G401 (cell line): Measurements from ENCODE around the gene SLC39A11. TPM values are rescaled to one million over a fixed set of nuclear protein-coding genes. Genes with fewer than 3 reads are reported as not detected.
"Not testable (repeated sequence)": the region's sequence is repeated elsewhere in the genome, so short reads cannot be mapped to it uniquely, and the experiment has no call there.

ENCODE experiments used
- DNase-seq: peaks from one replicate; pipeline ENCODE4 v3.0.0-alpha.2; 2015; ENCODE audit warnings: low spot score
- in situ Hi-C: cut with HindIII; loops from 2 replicates; pipeline ENCODE4 v1.10.0; 2016; ENCODE audit warnings: low sequenced_read_pairs, mixed read lengths
- total RNA-seq: library from RNA; depleted of rRNA; stranded (reverse); fragments of >200 nt; shearing (Covaris generic); gene quantifications from 2 replicates; pipeline ENCODE4 v1.2.3, GENCODE V29; 2014

The SLC39A11 gene
- total RNA-seq, 1 experiment from 2014 or later: 4.1 TPM

GRCh38 chr17:72920513-72920912 is 172.0 kb downstream of the SLC39A11 start:
- DNase-seq: no peak
- in situ Hi-C loops: no loop called here

- no peak for DNase-seq
- in situ Hi-C loops: no loop called here
Observed at GRCh38 chr17:72916991-72917390, 175.5 kb downstream of the SLC39A11 start.

- DNase-seq: peak; percentile 52
- in situ Hi-C loops: no loop called here
Observed at GRCh38 chr17:72915625-72916081, 176.8 kb downstream of the SLC39A11 start.

DNA sequence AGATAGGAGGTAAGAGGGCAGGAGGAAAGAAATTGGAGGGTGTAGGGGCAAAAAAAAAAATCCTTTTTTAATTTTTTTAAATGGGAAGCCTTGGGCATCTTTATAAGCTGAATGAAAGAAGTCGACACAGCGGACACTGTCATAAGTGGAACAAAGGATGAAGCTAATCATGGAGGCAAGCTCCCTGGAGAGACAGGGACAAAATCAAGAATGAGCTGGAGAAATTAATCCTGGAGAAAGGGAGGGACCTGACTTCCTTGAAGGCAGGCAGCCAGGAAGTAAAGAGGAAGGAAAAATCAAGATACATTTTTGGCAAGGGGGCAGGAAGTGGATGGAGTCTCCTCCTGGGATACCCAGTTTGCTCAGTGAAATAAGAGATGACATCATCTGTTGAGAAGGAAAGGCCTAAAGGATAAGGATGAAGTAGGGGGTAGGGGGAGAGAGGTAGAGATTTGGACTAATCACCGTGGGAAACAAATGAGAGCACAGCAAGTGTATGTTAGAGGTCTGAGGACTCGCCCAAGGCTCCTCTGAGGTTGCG is 179.3 kb downstream of the SLC39A11 start:
- DNase-seq: no peak
- in situ Hi-C loops: no loop called here

DNA sequence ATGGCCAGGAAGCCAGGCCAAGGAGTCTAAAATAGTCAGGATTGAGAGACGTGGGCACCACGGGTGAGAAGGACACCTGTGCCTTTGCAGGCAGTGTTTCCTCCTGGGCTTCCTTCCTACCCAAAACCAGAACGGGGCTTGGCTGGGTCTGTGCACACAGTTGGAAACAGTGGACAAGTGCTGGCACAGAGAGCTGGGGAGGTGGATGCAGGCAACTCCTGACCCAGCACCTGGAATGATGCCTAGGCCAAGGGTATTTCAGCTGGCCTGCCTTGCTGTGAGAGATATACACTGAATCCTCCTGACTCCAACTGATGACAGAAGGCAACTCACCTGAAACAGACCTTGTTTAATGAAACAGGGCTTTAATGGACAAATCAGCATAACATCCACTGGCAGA is 186.2 kb downstream of the SLC39A11 start:
- in situ Hi-C loops: no loop called here
- peak; percentile 87 for DNase-seq

- in situ Hi-C loops: no loop called here
- no peak for DNase-seq
Observed at GRCh38 chr17:72903522-72903921, 189.0 kb downstream of the SLC39A11 start.

GRCh38 chr17:72901657-72902056 is 190.8 kb downstream of the SLC39A11 start:
- no peak for DNase-seq
- in situ Hi-C loops: no loop called here

- in situ Hi-C loops: no loop called here
Observed at GRCh38 chr17:72901083-72901482, 191.4 kb downstream of the SLC39A11 start.

GRCh38 chr17:72900654-72900971 is 191.9 kb downstream of the SLC39A11 start:
- in situ Hi-C loops: no loop called here
- DNase-seq: no peak

More at GRCh38 chr17:72901083-72901482, 191.4 kb downstream of the SLC39A11 start:
- no peak for DNase-seq

- in situ Hi-C loops: no loop called here
Observed at GRCh38 chr17:72898725-72899124, 193.8 kb downstream of the SLC39A11 start.

DNA sequence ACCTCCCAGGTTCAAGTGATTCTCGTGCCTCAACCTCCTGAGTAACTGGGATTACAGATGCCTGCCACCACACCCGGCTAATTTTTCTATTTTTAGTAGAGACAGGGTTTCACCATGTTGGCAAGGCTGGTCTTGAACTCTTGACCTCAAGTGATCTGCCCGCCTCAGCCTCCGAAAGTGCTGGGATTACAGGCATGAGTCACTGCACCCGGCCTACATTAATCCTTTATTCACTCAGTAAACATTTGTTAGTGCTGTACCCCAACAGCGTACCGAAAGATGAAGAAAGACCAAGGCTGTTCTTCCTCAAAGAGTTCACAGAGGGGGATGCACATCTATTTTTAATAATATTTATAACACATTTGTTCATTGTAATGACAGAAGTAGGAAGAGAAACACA is 196.2 kb downstream of the SLC39A11 start:
- DNase-seq, in situ Hi-C loops: not testable (repeated sequence)

More at GRCh38 chr17:72898725-72899124, 193.8 kb downstream of the SLC39A11 start:
- DNase-seq: no peak

- no peak for DNase-seq
- in situ Hi-C loops: no loop called here
Observed at GRCh38 chr17:72891627-72892026, 200.9 kb downstream of the SLC39A11 start.

- no peak for DNase-seq
- in situ Hi-C loops: no loop called here
Observed at GRCh38 chr17:72890711-72891110, 201.8 kb downstream of the SLC39A11 start.

- in situ Hi-C loops: no loop called here
- no peak for DNase-seq
Observed at GRCh38 chr17:72887917-72888316, 204.6 kb downstream of the SLC39A11 start.

DNA sequence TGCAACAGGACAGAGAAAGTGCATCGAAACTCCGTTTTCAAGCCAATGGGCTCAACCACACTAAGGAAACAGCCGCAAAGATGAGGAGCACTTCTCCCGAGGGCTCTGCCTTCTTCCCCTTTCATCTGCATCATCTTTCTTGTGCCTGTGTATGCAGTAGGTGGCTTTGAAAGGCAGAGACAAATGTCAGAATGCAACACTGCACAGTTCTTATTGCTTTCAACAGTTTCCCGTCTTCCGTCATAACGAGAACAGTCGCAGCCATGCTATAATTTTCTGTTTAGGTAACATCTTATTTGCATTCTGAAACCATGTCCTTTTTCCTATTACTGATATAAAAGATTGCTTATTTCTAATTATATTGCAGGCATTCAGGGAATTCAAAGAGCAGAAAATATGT is 205.2 kb downstream of the SLC39A11 start:
- no peak for DNase-seq
- in situ Hi-C loops: no loop called here

GRCh38 chr17:72886622-72887021 is 205.9 kb downstream of the SLC39A11 start:
- in situ Hi-C loops: no loop called here
- no peak for DNase-seq

GRCh38 chr17:72884066-72884465 is 208.4 kb downstream of the SLC39A11 start:
- in situ Hi-C loops: no loop called here
- peak; percentile 10 for DNase-seq

- DNase-seq: no peak
- in situ Hi-C loops: no loop called here
Observed at GRCh38 chr17:72883351-72883750, 209.1 kb downstream of the SLC39A11 start.

DNA sequence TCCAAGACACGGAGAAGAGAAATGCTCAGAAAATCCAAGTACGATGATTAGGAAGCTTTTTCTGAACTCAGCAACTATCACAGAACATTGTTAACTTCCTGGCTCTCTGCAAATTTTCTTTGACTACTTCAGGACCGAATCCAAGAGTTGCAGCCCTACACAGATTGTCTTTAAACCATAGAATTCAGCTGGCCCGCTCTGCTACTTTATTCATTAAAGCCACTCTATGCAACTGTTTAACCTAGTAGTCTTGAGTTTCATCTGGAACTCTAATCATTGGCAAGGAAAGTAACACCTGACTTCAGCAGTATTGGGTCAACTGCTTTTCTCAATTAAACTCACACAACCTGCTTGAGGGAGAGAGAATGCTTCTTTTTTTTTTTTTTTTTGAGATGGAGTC is 210.1 kb downstream of the SLC39A11 start:
- in situ Hi-C loops: no loop called here

GRCh38 chr17:72879877-72880276 is 212.6 kb downstream of the SLC39A11 start:
- in situ Hi-C loops: no loop called here
- no peak for DNase-seq

More for the DNA sequence above, 210.1 kb downstream of the SLC39A11 start:
- no peak for DNase-seq

DNA sequence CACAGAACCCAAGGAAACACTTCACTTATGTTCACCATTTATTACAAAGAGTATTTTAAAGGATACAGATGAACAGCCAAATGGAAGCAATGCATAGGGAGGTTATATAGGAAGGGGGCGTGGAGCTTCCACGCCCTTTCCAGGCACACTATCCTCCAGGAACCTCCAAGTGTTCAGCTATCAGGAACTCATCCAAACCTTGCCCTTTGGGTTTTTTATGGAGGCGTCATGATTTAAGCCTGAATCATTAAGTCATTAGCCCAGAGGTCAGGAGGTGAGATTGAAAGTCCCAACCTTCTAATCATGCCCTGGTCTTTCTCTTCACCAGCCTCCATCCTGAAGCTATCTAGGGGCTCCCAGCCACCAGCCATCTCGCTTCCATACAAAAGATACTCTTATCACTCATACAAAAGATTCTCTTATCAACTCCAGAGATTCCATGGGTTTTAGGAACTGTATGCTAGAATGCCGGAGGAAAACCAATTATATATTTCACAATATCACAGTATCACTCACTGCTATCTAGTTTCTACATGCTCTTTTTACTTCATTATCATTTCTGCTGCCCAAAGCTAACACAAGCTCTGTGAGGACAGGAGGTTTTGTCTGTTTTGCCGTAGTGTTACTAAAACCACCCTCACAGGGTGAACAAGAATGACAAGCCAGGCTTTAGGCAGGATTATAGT is 213.4 kb downstream of the SLC39A11 start:
- in situ Hi-C loops: no loop called here
- no peak for DNase-seq
